Hypothalamus (tissue), 51 donors: ENCODE measurements around the gene GRID2IP.
A peak's percentile ranks its signal among the peaks of the same experiment; 100 is the strongest.

Experiments
- DNase-seq, 51 donors: peaks; one replicate each; lab custom pipeline; 2025; lab: John Stamatoyannopoulos, UW

GRID2IP gene

DNA sequence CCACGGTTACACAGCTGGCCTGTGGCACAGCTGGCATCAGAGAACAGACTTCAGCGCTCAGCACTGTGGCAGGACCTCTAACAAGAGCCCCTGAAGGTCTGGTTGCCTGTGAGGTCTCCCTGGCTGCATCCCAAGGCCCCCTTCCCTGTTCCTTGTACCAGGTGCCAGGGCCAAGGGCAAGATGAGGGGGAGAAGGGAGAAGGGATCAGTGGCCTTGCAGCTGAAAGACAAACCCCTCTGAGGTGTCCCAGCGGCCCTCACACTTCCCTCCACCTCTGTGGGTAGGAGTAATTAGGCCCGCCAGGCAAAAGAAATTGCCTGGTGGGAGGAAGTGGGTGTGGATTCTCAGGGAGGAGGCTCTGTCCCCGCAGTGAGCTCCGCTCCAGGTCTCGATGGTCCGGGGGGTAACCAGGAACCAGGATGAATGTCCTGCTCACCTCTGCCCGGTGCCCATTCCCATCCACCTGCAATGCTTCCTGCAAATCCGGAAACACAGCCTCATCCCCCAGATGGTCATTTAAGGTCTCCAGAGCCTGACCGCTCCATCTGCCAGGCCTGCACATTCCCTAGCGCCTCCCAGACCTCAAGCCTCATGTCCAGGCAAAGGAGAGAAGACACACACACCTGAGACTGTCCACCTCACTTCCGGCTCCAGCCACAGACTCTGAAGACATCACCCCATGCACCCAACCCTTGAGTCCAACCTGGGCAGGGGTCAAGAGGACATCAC, 22.7 kb downstream of the GRID2IP start:
- no peak for DNase-seq

DNA sequence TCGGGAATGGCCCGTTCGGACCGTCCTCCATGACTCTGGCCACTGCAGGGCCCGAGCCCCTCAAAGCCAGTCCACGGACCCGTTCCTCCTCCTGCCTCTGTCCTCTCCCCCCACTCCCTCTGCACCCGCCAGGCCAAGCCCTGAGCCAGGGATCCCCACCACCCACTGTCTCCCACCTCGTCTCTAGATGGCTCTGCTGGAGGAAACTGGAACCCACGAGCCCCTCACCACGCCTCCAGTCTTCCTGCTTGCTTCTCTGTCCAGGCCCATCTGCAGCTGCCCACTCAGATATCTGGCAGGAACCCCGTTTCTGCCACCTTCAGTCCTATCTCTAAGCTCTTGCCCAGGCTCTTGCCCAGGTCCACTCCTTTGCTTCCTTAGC, 24.3 kb downstream of the GRID2IP start:
- DNase-seq: no peak

DNA sequence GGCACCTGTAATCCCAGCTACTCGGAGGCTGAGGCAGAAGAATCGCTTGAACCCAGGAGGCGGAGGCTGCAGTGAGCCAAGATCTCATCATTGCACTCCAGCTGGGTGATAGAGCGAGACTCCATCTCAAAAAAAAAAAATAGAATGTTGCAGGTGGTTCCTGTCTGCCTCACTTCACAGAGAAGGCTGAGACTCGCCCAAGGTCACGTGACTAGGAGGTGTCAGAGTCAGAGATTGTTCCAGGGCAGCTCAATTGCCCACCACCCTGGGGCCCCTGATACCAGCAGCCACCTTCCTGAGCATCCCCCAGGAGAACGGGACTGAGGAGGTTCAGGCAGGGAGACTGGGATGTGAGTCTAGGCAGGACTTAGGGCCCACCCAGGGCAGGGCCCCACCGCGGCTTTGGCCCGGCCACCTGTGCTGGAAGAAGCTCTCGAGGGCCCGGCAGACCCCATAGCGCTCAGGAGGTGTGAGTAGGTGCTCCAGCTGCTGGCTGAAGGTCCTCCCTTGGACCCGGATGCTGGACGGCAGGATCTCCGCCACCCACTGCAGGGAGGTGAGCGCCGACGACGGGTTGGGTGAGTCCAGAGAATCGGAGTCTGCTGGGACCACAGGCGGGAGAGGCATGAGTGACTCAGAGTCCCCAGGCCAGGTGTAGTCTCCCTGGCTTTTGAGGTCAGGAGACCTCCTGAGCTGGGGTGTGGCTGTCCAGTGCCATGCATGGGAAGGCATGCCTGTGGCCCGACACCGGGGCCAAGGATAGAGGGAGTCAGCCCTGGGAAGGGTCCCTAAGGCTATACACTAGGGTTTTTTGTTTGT, 30.9 kb downstream of the GRID2IP start:
- DNase-seq: no peak

DNA sequence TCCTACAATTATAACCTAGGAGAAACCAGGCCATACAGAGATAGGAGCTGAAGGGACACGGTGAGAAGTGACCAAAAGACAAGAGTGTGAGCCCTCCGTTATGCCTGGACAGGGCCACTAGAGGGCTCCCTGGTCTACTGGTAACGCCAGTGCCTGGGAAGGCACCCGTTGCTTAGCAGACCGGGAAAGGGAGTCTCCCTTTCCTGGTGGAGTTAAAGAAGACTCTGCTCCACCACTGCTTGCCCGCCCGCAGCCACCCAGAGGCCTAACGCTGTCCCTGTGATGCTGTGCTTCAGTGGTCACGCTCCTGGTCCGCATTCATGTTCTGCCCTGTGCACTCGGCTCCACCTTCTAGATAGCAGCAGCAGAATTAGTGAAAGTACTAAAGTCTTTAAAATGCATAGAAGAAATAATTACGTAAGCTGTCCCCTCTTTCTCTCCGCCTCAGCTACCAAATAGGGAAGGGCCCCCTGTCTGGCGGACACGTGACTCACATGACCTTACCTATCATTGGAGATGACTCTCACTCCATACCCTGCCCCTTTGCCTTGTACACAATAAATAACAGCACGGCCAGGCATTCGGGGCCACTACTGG, 34.8 kb downstream of the GRID2IP start:
- DNase-seq: peak in 47 of 51 donors; percentile 12 to 89 (median 64)

DNA sequence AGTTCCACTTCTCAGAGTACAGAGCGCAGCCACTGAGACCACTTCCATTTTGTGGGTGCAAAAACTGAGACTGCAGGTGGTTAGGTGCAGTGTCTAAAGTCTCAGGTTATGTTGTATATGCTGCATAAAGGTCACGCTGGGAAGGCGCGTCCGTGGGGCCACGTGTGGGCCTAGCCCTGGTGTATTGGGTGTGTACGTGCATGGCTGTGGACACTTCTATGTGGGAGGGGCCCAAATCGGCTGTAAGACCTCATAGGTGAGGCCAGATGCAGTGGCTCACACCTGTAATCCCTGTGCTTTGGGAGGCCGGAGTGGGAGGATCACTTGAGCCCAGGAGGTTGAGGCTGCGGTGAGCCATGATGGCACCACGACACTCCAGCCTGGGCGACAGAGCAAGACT, 37.7 kb downstream of the GRID2IP start:
- DNase-seq: no peak

DNA sequence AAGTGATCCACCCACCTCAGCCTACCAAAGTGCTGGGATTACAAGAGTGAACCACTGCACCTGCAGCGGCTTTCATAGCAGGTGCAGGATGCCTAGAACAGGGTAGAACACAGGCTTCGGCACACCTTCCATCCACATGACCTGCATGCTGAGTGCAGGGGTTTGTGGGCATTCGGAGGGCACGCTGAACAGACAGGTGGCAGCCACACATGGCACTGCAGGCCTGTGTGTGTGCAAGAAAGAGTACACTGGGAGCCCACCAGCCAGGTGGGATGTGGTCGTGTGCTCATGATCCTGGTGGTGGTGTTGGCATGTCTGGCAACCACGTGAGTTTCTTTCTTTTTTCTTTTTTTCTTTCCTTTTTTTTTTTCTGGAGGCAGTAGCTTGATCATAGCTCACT, 38.4 kb downstream of the GRID2IP start:
- no peak for DNase-seq

DNA sequence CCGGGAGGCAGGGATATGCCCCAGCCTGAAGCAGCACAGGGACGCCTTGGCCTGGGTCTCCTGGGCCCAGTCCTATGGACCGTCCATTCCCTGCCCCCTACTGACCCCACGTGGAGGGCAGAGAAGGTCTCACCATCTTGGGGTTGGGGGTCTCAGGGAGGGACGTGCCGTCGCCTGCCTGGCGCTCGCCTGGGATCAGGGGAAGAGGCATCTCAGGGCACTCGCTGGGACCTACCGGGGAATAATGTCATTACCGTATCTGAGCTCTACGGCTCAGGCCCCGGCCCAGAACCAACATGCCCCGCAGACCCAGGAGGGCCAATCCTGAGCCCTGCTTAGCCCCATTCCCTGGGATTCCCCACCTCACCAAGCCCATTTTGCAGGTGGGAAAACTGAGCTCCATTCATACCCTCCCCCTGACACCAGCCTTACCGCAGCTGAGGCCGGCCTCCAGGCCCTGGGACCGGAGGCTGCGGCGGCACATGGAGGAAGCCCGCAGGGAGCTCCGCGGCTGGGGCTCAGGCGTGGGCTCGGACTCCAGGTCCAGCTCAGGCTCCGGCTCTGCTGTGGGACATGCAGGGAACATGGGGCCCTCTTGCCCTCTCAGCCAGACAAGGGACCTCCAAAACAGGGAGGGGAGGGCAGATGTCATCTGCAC, 40.7 kb downstream of the GRID2IP start:
- no peak for DNase-seq

DNA sequence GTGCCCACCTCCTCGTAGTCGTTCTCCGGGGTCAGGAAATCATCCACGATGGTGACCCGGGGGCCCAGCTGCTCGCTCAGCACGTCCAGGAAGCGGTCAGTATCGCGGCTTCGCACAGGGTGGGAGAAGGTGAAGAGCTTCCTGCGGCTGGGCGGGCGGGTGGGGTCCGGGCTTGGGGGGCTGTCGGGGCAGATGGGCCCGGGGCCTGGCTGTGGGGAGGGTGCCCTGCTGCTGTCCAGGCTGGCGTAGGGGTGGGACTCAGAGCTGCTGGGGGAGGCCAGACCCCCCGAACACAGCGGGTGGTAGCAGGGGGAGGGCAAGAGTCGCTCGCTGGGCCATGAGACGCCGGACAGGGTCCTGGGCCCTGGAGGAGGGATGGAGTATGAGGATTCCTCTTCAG, 42.3 kb downstream of the GRID2IP start:
- DNase-seq: no peak

DNA sequence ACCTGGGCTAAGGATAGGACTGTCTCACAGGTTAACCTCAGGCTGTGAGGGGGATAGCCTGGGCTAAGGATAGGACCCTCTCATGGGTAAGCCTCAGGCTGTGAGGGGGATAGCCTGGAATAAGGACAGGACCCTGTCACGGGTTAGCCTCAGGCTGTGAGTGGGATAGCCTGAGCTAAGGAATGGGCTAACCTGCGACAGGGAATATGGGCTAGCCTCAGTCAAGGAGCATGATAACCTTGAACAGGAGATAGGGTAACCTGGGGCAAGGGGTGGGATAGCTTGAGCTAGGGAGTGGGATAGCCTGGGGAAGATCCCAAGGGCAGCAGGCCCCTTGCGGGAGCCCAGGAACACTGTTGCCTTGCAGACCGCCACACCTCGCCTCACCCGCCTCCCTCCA, 42.7 kb downstream of the GRID2IP start:
- DNase-seq: no peak

DNA sequence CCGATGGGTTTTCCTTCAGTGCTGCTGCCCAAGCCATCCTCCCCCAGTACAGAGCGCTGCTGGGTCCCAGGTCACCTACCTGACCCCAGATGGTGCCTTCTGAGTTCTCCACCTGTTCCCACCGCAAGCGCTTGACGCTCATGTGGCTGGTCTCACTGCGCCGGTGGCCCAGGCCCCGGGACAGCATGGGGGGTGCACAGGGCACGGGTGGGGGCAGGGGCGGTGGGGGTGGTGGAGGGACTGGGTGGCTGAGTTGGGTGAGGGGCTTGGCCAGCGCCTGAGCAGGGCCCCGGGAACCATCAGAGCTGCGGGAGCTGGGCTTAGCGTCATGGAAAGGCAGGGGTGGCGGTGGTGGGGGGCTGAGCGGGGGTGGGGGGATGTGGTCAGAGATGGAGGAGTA, 43.4 kb downstream of the GRID2IP start:
- no peak for DNase-seq

DNA sequence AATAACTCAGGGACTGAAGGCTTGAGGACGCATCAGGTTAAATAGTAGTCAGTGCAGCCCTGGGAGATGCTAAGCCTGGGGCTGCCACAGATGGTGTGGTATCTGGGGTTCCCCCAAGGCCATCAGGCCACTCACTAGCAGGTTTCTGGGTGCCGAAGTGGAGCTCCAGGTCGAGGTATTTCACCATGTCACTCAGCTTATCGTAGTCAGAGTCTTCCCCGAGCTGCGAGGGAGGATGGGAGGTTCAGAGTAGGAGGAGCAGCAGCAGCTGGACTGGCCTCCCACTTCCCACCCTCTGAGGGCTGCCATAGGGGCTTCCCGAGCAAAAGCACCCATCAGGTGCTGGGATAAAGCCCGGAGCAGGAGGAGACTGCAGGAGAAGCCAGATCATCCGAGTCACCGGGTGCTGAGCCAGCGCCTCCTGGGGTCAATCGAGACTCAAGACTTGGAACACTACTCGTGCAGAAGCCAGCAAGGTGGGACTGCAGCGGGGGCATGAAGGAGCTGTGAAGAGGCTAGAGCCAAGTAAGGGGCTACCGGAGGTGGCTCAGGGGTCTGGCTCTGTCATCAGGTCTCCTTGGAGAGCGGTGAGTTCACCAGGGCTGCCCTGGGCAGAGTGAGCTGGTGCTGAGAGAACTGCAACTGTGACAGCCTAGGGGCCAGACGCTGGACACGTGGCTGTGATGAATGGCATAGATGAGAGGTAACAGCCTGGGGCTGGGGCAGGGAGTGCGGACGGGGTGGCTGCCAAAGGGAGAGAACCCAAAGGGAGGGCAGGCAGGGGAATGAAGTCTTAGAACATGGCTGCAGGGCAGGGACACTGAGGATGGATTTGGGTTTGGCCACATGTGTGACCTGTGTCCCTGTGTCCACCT, 45.3 kb downstream of the GRID2IP start:
- no peak for DNase-seq

DNA sequence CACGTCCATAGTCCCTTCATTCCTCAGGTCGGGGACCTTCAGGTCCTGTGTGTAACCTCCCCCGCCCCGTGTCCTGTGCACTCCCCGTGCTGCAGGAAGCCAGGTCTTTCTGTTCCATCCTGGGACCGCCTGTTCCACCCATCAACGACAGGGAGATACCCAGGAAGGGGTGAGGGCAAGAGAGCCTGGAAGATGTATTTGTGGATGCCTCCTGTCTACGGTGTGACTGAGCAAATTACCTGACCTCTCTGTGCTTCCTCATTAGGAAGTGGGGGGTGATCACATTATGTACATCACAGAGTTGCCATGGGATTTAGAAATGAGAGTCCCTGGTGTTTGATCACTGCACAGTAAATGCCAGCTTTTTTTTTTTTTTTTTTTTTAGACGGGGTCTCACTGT, 46.3 kb downstream of the GRID2IP start:
- DNase-seq: no peak

DNA sequence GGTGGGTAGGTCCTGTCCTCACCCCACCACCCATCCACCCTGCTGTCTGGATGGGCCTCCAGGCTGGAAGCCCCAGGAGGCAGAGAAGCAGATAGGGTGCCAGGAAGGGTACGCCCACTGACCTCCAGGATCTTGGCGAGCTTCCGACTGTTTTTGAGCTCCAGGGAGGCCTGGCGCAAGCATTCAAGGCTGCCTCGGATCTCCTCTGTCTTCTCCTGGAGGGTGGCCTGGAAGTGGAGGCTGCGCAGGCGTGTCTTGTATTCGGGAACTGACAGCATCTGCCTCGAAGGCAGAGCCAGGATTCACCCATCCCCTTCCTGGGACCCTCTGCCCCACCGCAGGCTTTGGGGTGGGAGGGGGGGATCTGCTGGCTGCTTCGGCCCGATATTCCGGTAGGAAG, 48.4 kb downstream of the GRID2IP start:
- no peak for DNase-seq

DNA sequence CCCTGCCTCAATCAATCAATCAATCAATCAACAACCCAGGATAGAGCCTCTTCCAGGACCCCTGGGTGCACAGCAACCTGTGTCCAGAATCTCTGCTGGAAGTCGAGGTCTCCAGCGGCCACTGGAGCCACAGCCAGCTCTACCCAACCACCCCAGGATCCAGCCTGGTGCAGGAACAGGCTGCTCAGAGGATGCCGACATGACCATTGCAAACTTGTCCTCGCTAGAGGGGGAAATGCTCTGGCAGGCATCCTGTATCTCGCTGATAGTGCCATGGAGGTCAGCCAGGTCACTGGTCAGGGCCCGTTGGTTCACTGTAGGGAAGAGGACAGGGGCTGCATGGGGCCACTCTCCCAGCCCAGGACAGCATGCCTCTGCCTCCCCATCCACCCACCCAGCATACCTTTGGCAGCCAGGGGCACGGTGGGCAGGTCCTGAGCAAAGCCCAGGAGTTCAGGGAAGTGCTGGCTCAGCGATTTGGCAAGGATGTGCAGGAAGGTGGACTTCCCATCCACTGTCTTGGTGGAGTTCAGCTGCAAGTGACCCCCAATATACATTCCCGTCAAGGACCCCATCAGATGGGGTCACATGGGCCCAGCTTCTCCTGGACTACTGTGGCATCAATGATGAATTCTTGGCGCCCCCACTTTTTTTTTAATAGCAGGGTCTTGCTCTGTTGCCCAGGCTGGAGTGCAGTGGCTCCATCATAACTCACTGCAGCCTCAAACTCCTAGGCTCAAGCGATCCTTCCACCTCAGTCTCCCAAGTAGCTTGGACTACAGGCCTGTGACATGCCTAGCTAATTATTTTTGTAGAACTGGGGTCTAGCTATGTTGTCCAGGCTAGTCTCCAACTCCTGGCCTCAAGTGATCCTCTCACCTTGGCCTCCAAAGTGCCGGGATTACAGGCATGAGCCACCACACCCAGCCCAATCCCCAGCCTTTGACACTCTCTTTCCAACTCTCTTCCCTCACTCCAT, 49.4 kb downstream of the GRID2IP start:
- no peak for DNase-seq

DNA sequence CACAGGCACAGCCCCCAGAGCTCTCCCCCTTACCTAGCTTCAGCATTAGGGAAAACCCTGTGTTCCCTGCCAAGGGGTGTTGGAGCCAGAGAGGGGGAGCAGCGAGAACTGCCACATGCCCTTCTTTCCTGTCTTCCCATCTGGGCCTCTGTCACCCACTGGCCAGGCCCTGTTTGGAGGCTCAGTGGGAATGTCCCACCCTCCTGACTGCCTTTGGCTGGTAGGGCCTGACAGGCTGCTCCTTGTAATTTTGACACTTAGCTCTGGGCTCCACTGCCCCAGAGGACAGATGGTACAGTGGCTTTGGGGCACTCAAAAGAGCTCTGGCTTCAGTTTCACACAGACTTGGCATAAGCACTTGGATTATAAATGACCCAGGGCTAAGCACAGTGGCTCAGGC, 50.6 kb downstream of the GRID2IP start:
- no peak for DNase-seq

DNA sequence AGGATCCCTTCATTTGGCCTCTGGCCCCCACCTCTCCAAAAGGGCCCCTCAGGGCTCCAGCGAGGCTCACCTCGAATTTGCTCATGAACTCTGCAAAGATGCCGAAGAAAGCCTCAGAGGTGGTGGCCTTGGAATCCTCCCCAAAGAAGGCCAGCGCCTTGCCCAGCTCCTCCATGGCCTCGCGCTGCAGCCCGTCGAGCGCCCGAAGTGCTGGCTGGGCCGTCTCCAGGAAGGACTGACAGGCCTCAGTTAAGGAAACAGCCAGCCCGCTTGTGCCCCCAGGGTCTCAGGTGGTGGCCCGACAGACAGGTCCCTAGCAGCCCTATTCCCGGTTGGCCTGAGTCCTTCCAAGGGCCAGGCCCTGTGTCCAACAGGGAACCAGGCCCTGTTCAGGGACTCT, 53.3 kb downstream of the GRID2IP start:
- DNase-seq: no peak

DNA sequence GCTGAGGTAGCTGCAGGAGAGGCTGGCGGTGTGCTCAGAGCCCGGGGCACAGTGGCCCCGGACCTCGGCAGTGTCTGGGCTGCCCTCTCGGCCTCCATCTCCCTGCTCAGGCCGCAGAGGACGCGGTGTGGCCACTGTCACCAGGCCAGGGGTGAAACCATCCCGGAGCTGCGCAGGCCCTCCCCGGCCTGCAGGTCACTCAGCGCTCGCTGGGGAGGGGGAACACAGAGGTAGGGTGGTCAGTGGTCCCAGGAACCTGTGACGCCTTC, 53.7 kb downstream of the GRID2IP start:
- DNase-seq: no peak

DNA sequence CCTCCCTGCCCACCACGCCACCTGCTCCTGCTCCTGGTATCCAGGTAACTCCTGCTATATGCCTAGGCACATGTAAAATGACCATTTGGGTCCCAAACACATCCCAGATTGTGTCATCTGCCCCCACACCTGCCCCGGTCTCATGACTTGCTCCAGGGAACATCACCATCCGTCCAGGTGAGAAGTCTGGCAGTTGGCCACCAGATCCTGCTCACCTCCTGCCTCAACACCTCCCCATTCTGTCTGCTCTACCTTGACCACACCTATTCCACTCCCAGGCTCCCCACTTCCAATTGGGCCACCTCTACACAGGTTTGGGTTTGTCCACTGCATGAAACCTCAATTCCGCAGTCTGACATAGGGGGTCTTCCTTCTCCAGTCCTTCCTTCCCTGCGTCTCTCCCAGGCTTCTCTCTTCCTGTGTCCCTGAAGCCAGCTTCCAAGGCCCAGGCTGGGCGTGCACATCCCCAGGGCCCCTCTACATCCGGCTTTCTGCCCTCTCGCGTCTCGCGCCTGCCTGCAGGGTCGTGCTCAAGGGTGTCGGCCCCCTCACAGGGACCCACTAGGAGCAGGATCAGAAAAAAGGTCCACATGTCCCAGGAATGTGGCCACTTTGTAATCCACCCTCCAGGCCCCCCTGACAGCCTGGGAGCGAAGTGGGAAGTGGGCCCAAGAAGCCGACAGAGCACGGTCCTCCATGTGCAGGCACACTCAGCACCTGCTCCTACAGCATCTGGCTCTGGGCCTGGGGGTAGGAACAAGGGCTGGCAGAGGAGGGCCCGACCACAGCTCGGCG, 54.2 kb downstream of the GRID2IP start:
- no peak for DNase-seq
